Heart right ventricle (tissue), 16 donors: Measurements from ENCODE around the gene TXN. TPM values are rescaled to one million over a fixed set of nuclear protein-coding genes. Genes with fewer than 3 reads are reported as not detected.

Source experiments
- ATAC-seq, 8 donors: fragments of 200-7000 bp; cut with Tn5 transposase; one replicate each; pipeline ENCODE4 v1.9.1; 2020; ENCODE audit warnings: mild to moderate bottlenecking in 8 of 8, moderate library complexity in 8 of 8, moderate number of reproducible peaks in 1 of 8
- DNase-seq, 2 donors: peaks; one replicate each; pipeline ENCODE4 v3.0.0-alpha.2; 2020
- H3K27ac ChIP-seq, 10 donors: fragments of 200-600 bp; sonication (generic) in 2 of 10; one replicate each; pipeline versions ENCODE4 v1.5.0 to v1.8.0; 2020 to 2022; ENCODE audit warnings: mild to moderate bottlenecking in 3 of 10
- H3K27me3 ChIP-seq, 7 donors: fragments of 200-600 bp; one replicate each; pipeline ENCODE4 v1.8.0; 2021 to 2022; ENCODE audit warnings: mild to moderate bottlenecking in 2 of 7
- H3K36me3 ChIP-seq, 9 donors: fragments of 200-600 bp; sonication (generic) in 1 of 9; one replicate each; pipeline versions ENCODE4 v1.5.0 to v1.8.0; 2020 to 2022; ENCODE audit warnings: mild to moderate bottlenecking in 2 of 9
- H3K4me1 ChIP-seq, 9 donors: fragments of 200-600 bp; sonication (generic) in 1 of 9; one replicate each; pipeline versions ENCODE4 v1.5.0 to v1.8.0; 2020 to 2022; ENCODE audit warnings: mild to moderate bottlenecking in 4 of 9
- H3K4me3 ChIP-seq, 10 donors: fragments of 200-600 bp; sonication (generic) in 2 of 10; one replicate each; pipeline versions ENCODE4 v1.5.0 to v1.8.0; 2020 to 2022; ENCODE audit warnings: mild to moderate bottlenecking in 7 of 10, moderate library complexity in 2 of 10
- H3K9me3 ChIP-seq, 11 donors: fragments of 200-600 bp in 10 of 11; sonication (generic) in 2 of 11; one replicate each; pipeline versions ENCODE4 v1.5.0 to v1.8.0; 2013 to 2022; ENCODE audit warnings: mild to moderate bottlenecking in 2 of 11, control low read depth in 1 of 11, moderate library complexity in 1 of 11
- CTCF ChIP-seq, 9 donors: fragments of 200-600 bp; sonication (generic) in 2 of 9; IDR thresholded peaks; one replicate each; pipeline versions ENCODE4 v1.5.0 to v1.8.0; 2021 to 2022; ENCODE audit warnings: antibody characterized with exemption in 9 of 9, mild to moderate bottlenecking in 5 of 9, moderate library complexity in 1 of 9
- WGBS, 2 donors: extraction: QIAGEN DNeasy Blood & Tissue Kit; methylation state at CpG; one replicate each; pipeline ENCODE4 v1.1.7; 2013; ENCODE audit warnings: inconsistent platforms in 1 of 2; 5-methylcytosine and 5-hydroxymethylcytosine counted together
- intact Hi-C, 10 donors: fragments of 100-400 bp; cut with DNase I; formaldehyde crosslinking; loops; one replicate each; pipeline versions ENCODE4 v1.11.1 to v1.14.2; 2022
- polyA plus RNA-seq, 2 donors: library from polyadenylated mRNA; stranded (reverse); fragments of 200-250 nt; gene quantifications; one replicate each; pipeline ENCODE4 v1.2.3, GENCODE V29; 2013
- total RNA-seq, 10 donors: library from RNA; stranded (reverse); fragmentation: NEBNext Ultra II Directional in 3 of 10; extraction: Animal tissue kit (Norgen Biotek cat#: 25700) in 3 of 10; gene quantifications; one replicate each; pipeline versions ENCODE4 v1.2.1 to v1.2.4, GENCODE V29; 2021 to 2023
- donor health status: Arrhythmogenic right ventricular cardiomyopathy.
- donor health status: ischemic (EF 13 %, LVEDD 7.1; RV severe dilation, severe dysfunction).
- donor health status: healthy with polysubstance abuse.
- donor health status: DM: no; HTN: yes; CAD: no.
- donor health status: DM: no; HTN: no; CAD: no.
- donor health status: ischemic (EF 25% LVEDD 6.9; RV normal size, moderate dysfunction).
- donor health status: ischemic (EF 25% LVEDD 5.7; RV mildly dilated, moderate dysfunction).
- donor health status: healthy.
- donor health status: DM: yes; HTN: yes; CAD: no.
- donor health status: Ischemic cardiomyopathy.
- donor health status: ischemic (EF 35%, LVEDD 5.7; RV mildly dilated, moderate dysfunction).
- donor health status: nonischemic (EF 11% LVEDD 7.7; RV severe dilation, severe dysfunction).
- donor health status: DM: yes; HTN: yes; CAD: no.
- donor health status: PGD.
- donor health status: ischemic (EF 29% LVEDD 5.4; RV normal size, mild dysfunction).
- donor health status: nonischemic (EF 23%, LVEDD 6.1; RV moderate dilation, normal function).

Gene TXN
- total and polyA plus RNA-seq, 12 donors: 50.7 to 134 (median 60.2) TPM

- H3K36me3 ChIP-seq: no peaks in the 10 kb centered on the region
- DNase-seq (no peak), ATAC-seq (no peak)
- intact Hi-C loops: no loop called here
- 70 to 85% methylated on average over 3 of the region's 3 CpGs for WGBS, 2 donors
- H3K27me3 ChIP-seq: no peaks in the 10 kb centered on the region
- no peak for TF ChIP-seq CTCF (IDR thresholded peaks at IDR 0.05)
- peaks cover 0 to 8% (median 0%) of the 10 kb centered on the region in 9 donors for H3K4me1 ChIP-seq
- no peak overlapping the region for H3K4me3 ChIP-seq
- H3K9me3 ChIP-seq: no peaks in the 10 kb centered on the region
- H3K27ac ChIP-seq: no peak overlapping the region
Measured at GRCh38 chr9:110278080-110278707, 21.9 kb upstream of the TXN start.

GRCh38 chr9:110276781-110277180, 20.5 kb upstream of the TXN start:
- no peak overlapping the region for H3K4me3 ChIP-seq
- H3K4me1 ChIP-seq: peaks cover 0 to 3% (median 0%) of the 10 kb centered on the region in 9 donors
- no peaks in the 10 kb centered on the region for H3K9me3 ChIP-seq
- no peak overlapping the region for H3K27ac ChIP-seq
- ATAC-seq: peak in 1 of 8 donors; percentile 56
- no peaks in the 10 kb centered on the region for H3K27me3 ChIP-seq
- no peak for DNase-seq
- intact Hi-C loops: no loop called here
- no peaks in the 10 kb centered on the region for H3K36me3 ChIP-seq
- no peak for TF ChIP-seq CTCF (IDR thresholded peaks at IDR 0.05)
- 50 to 56% methylated on average over 3 of the region's 3 CpGs for WGBS, 2 donors

GRCh38 chr9:110270211-110270995, 14.1 kb upstream of the TXN start:
- 84 to 89% methylated on average over 3 of the region's 3 CpGs for WGBS, 2 donors
- Histone ChIP-seq H3K4me3 (no peak overlapping the region), H3K27me3 (no peaks in the 10 kb centered on the region), H3K27ac (no peak overlapping the region), H3K9me3 (no peaks in the 10 kb centered on the region), H3K4me1 (no peaks in the 10 kb centered on the region), H3K36me3 (no peaks in the 10 kb centered on the region)
- TF ChIP-seq CTCF (IDR thresholded peaks at IDR 0.05): no peak
- DNase-seq: no peak
- no peak for ATAC-seq
- intact Hi-C loops: no loop called here

- DNase-seq: no peak
- Histone ChIP-seq H3K4me3 (no peak overlapping the region), H3K27ac (no peak overlapping the region), H3K9me3 (peaks cover 0 to 6% (median 0%) of the 10 kb centered on the region in 11 donors), H3K27me3 (no peaks in the 10 kb centered on the region), H3K36me3 (no peaks in the 10 kb centered on the region), H3K4me1 (no peaks in the 10 kb centered on the region)
- 20 to 29% methylated on average over 1 of the region's 1 CpG for WGBS, 2 donors
- no peak for ATAC-seq
- intact Hi-C loops: no loop called here
- TF ChIP-seq CTCF (IDR thresholded peaks at IDR 0.05): no peak
Measured at GRCh38 chr9:110266795-110267194, 10.5 kb upstream of the TXN start.
